Measurements from ENCODE around the gene HOGA1.
"Not testable (repeated sequence)": the region's sequence is repeated elsewhere in the genome, so short reads cannot be mapped to it uniquely, and the experiment has no call there.

The HOGA1 gene

GRCh38 chr10:97611473-97611872 is 27.3 kb downstream of the HOGA1 start:
- DNase-seq (ENCODE audit: low read depth), result no peak

GRCh38 chr10:97612386-97612785 is 28.2 kb downstream of the HOGA1 start:
- DNase-seq (ENCODE audit: low read depth), result peak; percentile 32

GRCh38 chr10:97618285-97618684 is 34.1 kb downstream of the HOGA1 start:
- DNase-seq (ENCODE audit: low read depth), result no peak

- DNase-seq (ENCODE audit: low read depth), result no peak
These were observed 34.5 kb downstream of the HOGA1 start for GRCh38 chr10:97618733-97619132.

- no peak for DNase-seq (ENCODE audit: low read depth)
These were observed 39.1 kb downstream of the HOGA1 start for GRCh38 chr10:97623277-97623676.

- no peak for DNase-seq (ENCODE audit: low read depth)
These were observed 43.5 kb downstream of the HOGA1 start for GRCh38 chr10:97627731-97628130.

GRCh38 chr10:97628228-97628627 is 44.0 kb downstream of the HOGA1 start:
- DNase-seq (ENCODE audit: low read depth), result no peak

GRCh38 chr10:97629289-97629688 is 45.1 kb downstream of the HOGA1 start:
- no peak for DNase-seq (ENCODE audit: low read depth)

- DNase-seq (ENCODE audit: low read depth), result no peak
These were observed 46.9 kb downstream of the HOGA1 start for GRCh38 chr10:97631098-97631497.

- DNase-seq (ENCODE audit: low read depth), result peak; percentile 82
These were observed 49.0 kb downstream of the HOGA1 start, which contains the start of gene MORN4 for GRCh38 chr10:97632949-97633884. MORN4 (minus strand) TSS chr10:97633500; CDS start chr10:97619653, 13,847 bp downstream.

GRCh38 chr10:97633921-97634320 is 49.7 kb downstream of the HOGA1 start:
- no peak for DNase-seq (ENCODE audit: low read depth)

GRCh38 chr10:97635577-97635976 is 51.4 kb downstream of the HOGA1 start:
- no peak for DNase-seq (ENCODE audit: low read depth)

GRCh38 chr10:97639090-97639489 is 54.9 kb downstream of the HOGA1 start:
- not testable (repeated sequence) for DNase-seq (ENCODE audit: low read depth)

- peak; percentile 98 for DNase-seq (ENCODE audit: low read depth)
These were observed 56.1 kb downstream of the HOGA1 start, which contains the start of gene PI4K2A for GRCh38 chr10:97640174-97640867. PI4K2A (plus strand) TSS chr10:97640671; CDS start chr10:97640743, 72 bp downstream.

GRCh38 chr10:97640868-97641811 is 57.0 kb downstream of the HOGA1 start:
- peak; percentile 44 for DNase-seq (ENCODE audit: low read depth)

- not testable (repeated sequence) for DNase-seq (ENCODE audit: low read depth)
These were observed 58.4 kb downstream of the HOGA1 start for GRCh38 chr10:97642471-97643159.

- DNase-seq (ENCODE audit: low read depth), result no peak
These were observed 59.3 kb downstream of the HOGA1 start for GRCh38 chr10:97643441-97643985.

GRCh38 chr10:97644936-97645335 is 60.7 kb downstream of the HOGA1 start:
- no peak for DNase-seq (ENCODE audit: low read depth)

- DNase-seq (ENCODE audit: low read depth), result no peak
These were observed 63.4 kb downstream of the HOGA1 start for GRCh38 chr10:97647556-97647955.

GRCh38 chr10:97648562-97649404 is 64.6 kb downstream of the HOGA1 start:
- peak; percentile 85 for DNase-seq (ENCODE audit: low read depth)
